Activated CD8-positive, alpha-beta memory T cell treated with anti-CD3 and anti-CD28 coated beads for 24 hours (primary cell): Measurements from ENCODE around the gene DLX5.

Source experiments
- DNase-seq: peaks from one replicate; pipeline ENCODE4 v3.0.0-alpha.2; 2020

Gene DLX5

GRCh38 chr7:97004247-97005182 lies 20.1 kb downstream of the DLX5 start:
- DNase-seq, result no peak

- DNase-seq, result no peak
Measured at GRCh38 chr7:97003262-97004246, 21.1 kb downstream of the DLX5 start.

GRCh38 chr7:97002555-97003261 lies 21.9 kb downstream of the DLX5 start:
- DNase-seq, result no peak

GRCh38 chr7:97001656-97002554 lies 22.7 kb downstream of the DLX5 start:
- DNase-seq, result no peak

GRCh38 chr7:97001221-97001620 lies 23.4 kb downstream of the DLX5 start:
- no peak for DNase-seq

GRCh38 chr7:96998744-96999143 lies 25.9 kb downstream of the DLX5 start:
- DNase-seq, result no peak

- no peak for DNase-seq
Measured at GRCh38 chr7:96998333-96998732, 26.3 kb downstream of the DLX5 start.

- DNase-seq, result no peak
Measured at GRCh38 chr7:96997512-96998032, 27.1 kb downstream of the DLX5 start.

- DNase-seq, result no peak
Measured at GRCh38 chr7:96996958-96997511, 27.6 kb downstream of the DLX5 start.

GRCh38 chr7:96996111-96996957 lies 28.3 kb downstream of the DLX5 start:
- DNase-seq, result no peak

GRCh38 chr7:96995406-96996110 lies 29.1 kb downstream of the DLX5 start:
- no peak for DNase-seq

GRCh38 chr7:96993980-96994379 lies 30.7 kb downstream of the DLX5 start:
- no peak for DNase-seq

GRCh38 chr7:96993094-96993865 lies 31.4 kb downstream of the DLX5 start:
- no peak for DNase-seq

- DNase-seq, result no peak
Measured at GRCh38 chr7:96992192-96993005, 32.2 kb downstream of the DLX5 start.

GRCh38 chr7:96991546-96992191 lies 33.0 kb downstream of the DLX5 start:
- DNase-seq, result no peak

- DNase-seq, result no peak
Measured at GRCh38 chr7:96989859-96990317, 34.7 kb downstream of the DLX5 start.

- no peak for DNase-seq
Measured at GRCh38 chr7:96989241-96989858, 35.3 kb downstream of the DLX5 start.
